Measurements from ENCODE around the gene ACTL6B.

The ACTL6B gene

DNA sequence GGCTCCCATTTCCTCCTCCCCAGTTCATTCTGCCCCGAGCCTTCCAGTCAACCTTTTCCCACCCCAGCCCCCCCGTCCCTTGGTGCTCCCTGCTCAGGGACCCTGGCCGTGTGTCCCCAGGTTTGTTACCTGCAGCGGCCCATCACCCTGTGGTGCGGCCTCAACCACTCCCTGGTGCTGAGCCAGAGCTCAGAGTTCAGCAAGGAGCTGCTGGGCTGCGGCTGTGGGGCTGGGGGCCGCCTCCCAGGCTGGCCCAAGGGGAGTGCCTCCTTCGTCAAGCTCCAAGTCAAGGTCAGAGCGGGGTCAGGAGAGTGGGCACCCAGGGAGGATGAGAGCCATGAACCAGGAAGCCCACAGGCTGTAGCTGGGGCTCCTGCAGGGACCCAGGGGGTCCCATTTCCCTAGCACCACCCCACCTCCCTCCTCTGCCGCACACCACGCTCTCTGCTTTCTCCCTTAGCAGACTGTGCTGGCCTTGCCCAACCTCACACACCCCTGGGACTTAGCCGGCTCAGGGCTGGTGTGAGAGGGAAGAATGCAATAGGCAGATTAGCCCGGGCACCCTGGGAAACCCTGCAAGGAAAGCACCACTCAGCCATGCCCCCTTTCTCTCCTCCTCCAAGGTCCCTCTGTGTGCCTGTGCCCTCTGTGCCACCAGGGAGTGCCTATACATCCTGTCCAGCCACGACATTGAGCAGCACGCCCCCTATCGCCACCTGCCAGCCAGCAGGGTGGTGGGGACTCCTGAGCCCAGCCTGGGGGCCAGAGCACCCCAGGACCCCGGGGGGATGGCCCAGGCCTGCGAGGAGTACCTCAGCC lies 56.1 kb downstream of the ACTL6B start:
- DNase-seq, result no peak

GRCh38 chr7:100598425-100598824 lies 57.8 kb downstream of the ACTL6B start:
- DNase-seq, result no peak

DNA sequence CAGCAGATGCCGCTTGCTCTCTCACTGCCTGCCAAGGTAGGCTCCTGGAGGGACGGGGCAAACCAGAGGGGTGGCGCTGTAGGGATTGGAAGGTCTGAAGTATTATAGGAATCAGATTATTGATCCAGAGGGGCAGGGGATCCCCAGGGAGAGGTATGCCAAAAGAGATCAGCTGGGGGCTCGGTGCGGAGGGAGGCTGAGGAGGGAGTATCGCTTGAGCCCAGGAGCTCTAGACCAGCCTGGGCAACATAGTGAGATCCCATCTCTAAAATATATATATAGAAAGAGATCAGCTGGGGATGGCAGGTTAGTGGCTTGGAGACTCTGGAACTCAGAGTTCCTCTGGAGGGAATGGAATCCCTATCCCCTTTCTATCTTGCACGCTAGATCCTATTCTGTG lies 61.1 kb downstream of the ACTL6B start:
- DNase-seq, result no peak
